ENCODE results near the gene GTPBP10. TPM values are rescaled to one million over a fixed set of nuclear protein-coding genes. Genes with fewer than 3 reads are reported as not detected.
A peak's percentile ranks its signal among the peaks of the same experiment; 100 is the strongest.

Gene GTPBP10
- total RNA-seq, 1 experiment from 2014 or later, result 51.1 TPM

DNA sequence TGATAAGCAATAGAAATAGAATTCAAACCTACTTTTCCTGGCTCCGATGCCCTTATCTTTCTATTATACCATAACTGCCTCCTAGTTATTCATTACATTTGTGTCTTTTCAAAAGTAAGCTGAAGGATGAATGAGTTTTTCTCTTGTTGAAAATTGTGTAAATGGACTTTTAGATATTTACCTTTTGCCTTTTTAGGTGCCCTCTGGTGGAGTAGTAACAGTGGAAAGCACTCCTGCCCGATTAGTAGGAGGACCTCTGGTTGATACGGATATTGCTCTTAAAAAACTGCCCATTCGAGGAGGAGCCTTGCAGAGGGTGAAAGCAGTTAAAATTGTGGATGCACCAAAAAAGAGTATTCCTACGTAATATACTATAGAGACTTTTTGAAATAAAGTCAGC is 36.6 kb upstream of the GTPBP10 start:
- no peaks in the 10 kb centered on the region for H3K4me1 Mint-ChIP-seq (ENCODE audit: insufficient read depth, unreplicated experiment)
- no peak overlapping the region for H3K4me3 Mint-ChIP-seq (ENCODE audit: unreplicated experiment)
- POLR2A ChIA-PET, result no interaction called here
- no peaks in the 10 kb centered on the region for H3K36me3 Mint-ChIP-seq (ENCODE audit: insufficient read depth, unreplicated experiment)
- intact Hi-C loops (cut with micrococcal nuclease), result no loop called here
- H3K9me3 Mint-ChIP-seq (ENCODE audit: unreplicated experiment), result no peaks in the 10 kb centered on the region
- no TSS peak for BruUV-seq (replicated peaks)
- no peak overlapping the region for H3K27ac Mint-ChIP-seq (ENCODE audit: low read depth, unreplicated experiment)
- CTCF ChIA-PET, result interaction anchor here (0.6 to 1.1 kb wide), 4 partner anchors 11 to 142 kb away, joined by 3 to 5 read pairs (median 3); no protein-coding TSS in a partner anchor
- no peak for DNase-seq (ENCODE audit: unreplicated experiment)
- H3K27me3 Mint-ChIP-seq (ENCODE audit: insufficient read depth, unreplicated experiment), result no peaks in the 10 kb centered on the region
- TF ChIP-seq, protein P1, sequence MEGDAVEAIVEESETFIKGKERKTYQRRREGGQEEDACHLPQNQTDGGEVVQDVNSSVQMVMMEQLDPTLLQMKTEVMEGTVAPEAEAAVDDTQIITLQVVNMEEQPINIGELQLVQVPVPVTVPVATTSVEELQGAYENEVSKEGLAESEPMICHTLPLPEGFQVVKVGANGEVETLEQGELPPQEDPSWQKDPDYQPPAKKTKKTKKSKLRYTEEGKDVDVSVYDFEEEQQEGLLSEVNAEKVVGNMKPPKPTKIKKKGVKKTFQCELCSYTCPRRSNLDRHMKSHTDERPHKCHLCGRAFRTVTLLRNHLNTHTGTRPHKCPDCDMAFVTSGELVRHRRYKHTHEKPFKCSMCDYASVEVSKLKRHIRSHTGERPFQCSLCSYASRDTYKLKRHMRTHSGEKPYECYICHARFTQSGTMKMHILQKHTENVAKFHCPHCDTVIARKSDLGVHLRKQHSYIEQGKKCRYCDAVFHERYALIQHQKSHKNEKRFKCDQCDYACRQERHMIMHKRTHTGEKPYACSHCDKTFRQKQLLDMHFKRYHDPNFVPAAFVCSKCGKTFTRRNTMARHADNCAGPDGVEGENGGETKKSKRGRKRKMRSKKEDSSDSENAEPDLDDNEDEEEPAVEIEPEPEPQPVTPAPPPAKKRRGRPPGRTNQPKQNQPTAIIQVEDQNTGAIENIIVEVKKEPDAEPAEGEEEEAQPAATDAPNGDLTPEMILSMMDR (IDR thresholded peaks at IDR 0.05; ENCODE audit: unreplicated experiment), result no peak

DNA sequence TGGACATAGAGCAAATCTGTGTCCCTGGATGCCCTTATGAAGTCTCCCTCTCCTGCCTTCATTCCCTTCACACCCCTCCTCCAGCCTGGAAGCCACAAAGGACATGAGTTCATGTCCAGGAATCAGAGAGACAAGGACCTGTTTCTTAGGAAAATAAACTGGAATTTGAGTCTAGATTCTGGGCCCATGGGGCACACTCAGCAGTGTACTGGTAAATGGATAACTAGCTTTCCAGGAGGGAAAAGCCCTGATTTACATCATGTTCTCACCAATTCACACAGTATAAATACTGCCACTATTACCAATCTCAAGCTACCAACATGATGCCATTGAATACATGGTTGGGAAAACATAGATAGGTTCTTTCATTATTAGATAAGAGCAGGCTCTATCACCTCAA is 35.3 kb upstream of the GTPBP10 start:
- H3K27me3 Mint-ChIP-seq (ENCODE audit: insufficient read depth, unreplicated experiment), result no peaks in the 10 kb centered on the region
- no peak overlapping the region for H3K27ac Mint-ChIP-seq (ENCODE audit: low read depth, unreplicated experiment)
- POLR2A ChIA-PET, result no interaction called here
- DNase-seq (ENCODE audit: unreplicated experiment), result no peak
- no peaks in the 10 kb centered on the region for H3K9me3 Mint-ChIP-seq (ENCODE audit: unreplicated experiment)
- intact Hi-C loops (cut with micrococcal nuclease), result no loop called here
- no peaks in the 10 kb centered on the region for H3K4me1 Mint-ChIP-seq (ENCODE audit: insufficient read depth, unreplicated experiment)
- CTCF ChIA-PET, result interaction anchor here (0.7 to 4.2 kb wide), 4 partner anchors 30 to 473 kb away, joined by 3 to 25 read pairs (median 4); partner anchors contain the start of gene GTPBP10
- BruUV-seq (replicated peaks), result no TSS peak
- no peak overlapping the region for H3K4me3 Mint-ChIP-seq (ENCODE audit: unreplicated experiment)
- TF ChIP-seq, protein P1 (IDR thresholded peaks at IDR 0.05; ENCODE audit: unreplicated experiment), result no peak
- H3K36me3 Mint-ChIP-seq (ENCODE audit: insufficient read depth, unreplicated experiment), result no peaks in the 10 kb centered on the region

DNA sequence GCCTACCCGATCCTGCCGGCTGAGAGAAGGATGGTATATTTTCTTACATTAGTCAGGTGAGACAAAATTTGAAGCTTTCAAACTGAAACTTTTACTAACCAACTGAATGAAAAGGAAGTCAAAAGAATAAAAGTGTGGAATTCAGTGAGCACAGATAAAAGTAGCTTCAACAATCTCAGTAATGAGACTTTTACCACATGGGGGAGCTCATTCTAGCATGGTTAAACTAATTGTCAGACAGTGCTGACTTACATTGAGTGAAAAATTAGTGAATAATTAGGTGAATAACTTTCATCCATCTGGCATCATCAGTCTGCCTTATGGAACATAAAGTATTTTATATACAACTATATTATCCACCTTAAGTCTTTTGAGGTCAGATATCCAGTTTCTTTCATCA is 33.8 kb upstream of the GTPBP10 start:
- ChIA-PET CTCF (interaction anchor here (0.6 to 4.2 kb wide), 10 partner anchors 10 to 294 kb away, joined by 3 to 25 read pairs (median 3); no protein-coding TSS in a partner anchor), POLR2A (no interaction called here)
- no TSS peak for BruUV-seq (replicated peaks)
- no peak overlapping the region for H3K4me3 Mint-ChIP-seq (ENCODE audit: unreplicated experiment)
- H3K36me3 Mint-ChIP-seq (ENCODE audit: insufficient read depth, unreplicated experiment), result no peaks in the 10 kb centered on the region
- intact Hi-C loops (cut with micrococcal nuclease), result loop anchor here (1.0 kb wide), 2 partner anchors 100 to 115 kb away; no protein-coding TSS in a partner anchor
- DNase-seq (ENCODE audit: unreplicated experiment), result peak; percentile 17
- peaks cover 15% of the 10 kb centered on the region for H3K27me3 Mint-ChIP-seq (ENCODE audit: insufficient read depth, unreplicated experiment)
- no peak overlapping the region for H3K27ac Mint-ChIP-seq (ENCODE audit: low read depth, unreplicated experiment)
- TF ChIP-seq, protein P1 (IDR thresholded peaks at IDR 0.05; ENCODE audit: unreplicated experiment), result peak; percentile 28
- H3K4me1 Mint-ChIP-seq (ENCODE audit: insufficient read depth, unreplicated experiment), result no peaks in the 10 kb centered on the region
- no peaks in the 10 kb centered on the region for H3K9me3 Mint-ChIP-seq (ENCODE audit: unreplicated experiment)

DNA sequence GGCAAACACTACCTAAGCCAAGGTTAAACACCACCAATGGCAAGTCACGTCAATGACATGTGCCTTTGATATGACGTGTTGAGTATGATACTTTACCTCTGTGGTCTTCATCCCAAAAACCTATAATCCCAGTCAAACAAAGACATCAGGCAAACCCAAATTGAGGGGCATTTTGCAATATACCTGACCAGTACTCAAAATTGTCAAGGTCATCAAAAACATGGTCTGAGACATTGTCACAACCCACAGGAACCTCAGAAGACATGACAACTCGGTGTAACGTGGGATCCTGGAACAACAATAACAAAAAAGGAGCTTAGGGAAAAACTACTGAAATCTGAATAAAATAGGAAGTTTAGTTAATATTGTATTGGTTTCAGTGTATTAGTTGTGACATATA is 32.6 kb upstream of the GTPBP10 start:
- POLR2A ChIA-PET, result no interaction called here
- intact Hi-C loops (cut with micrococcal nuclease), result no loop called here
- BruUV-seq (replicated peaks), result no TSS peak

More for the DNA sequence above, 32.6 kb upstream of the GTPBP10 start:
- CTCF ChIA-PET, result interaction anchor here (0.8 to 4.2 kb wide), 2 partner anchors 15 to 114 kb away, joined by 3 to 25 read pairs; no protein-coding TSS in a partner anchor
- H3K4me3 Mint-ChIP-seq (ENCODE audit: unreplicated experiment), result no peak overlapping the region
- DNase-seq (ENCODE audit: unreplicated experiment), result no peak
- no peaks in the 10 kb centered on the region for H3K4me1 Mint-ChIP-seq (ENCODE audit: insufficient read depth, unreplicated experiment)
- H3K27me3 Mint-ChIP-seq (ENCODE audit: insufficient read depth, unreplicated experiment), result peaks cover 23% of the 10 kb centered on the region
- H3K27ac Mint-ChIP-seq (ENCODE audit: low read depth, unreplicated experiment), result no peak overlapping the region
- no peaks in the 10 kb centered on the region for H3K36me3 Mint-ChIP-seq (ENCODE audit: insufficient read depth, unreplicated experiment)
- no peaks in the 10 kb centered on the region for H3K9me3 Mint-ChIP-seq (ENCODE audit: unreplicated experiment)
- TF ChIP-seq, protein P1 (IDR thresholded peaks at IDR 0.05; ENCODE audit: unreplicated experiment), result no peak
